SK-N-SH treated with all-trans-retinoic acid at 6 μM for 48 hours (cell line): ENCODE measurements around the gene RNASEH2C.

ENCODE experiments used
- ARNTL ChIP-seq: fragments of 450-650 bp; formaldehyde crosslinking; IDR thresholded peaks from 2 replicates; pipeline ENCODE4 v1.5.0; 2020; ENCODE audit warnings: low read depth, mild to moderate bottlenecking, moderate library complexity, borderline replicate concordance
- BACH2 ChIP-seq: fragments of 250-450 bp; sonication (Bioruptor Pico); IDR thresholded peaks from 2 replicates; pipeline ENCODE4 v1.9.0; 2021; ENCODE audit warnings: mild to moderate bottlenecking, borderline replicate concordance
- CREB5 ChIP-seq: fragments of 250-450 bp; sonication (Bioruptor Pico); IDR thresholded peaks from 2 replicates; pipeline ENCODE4 v1.5.1; 2020; ENCODE audit warnings: low read depth, mild to moderate bottlenecking, moderate library complexity
- CSDC2 ChIP-seq: fragments of 250-450 bp; sonication (Bioruptor Pico); IDR thresholded peaks from 2 replicates; pipeline ENCODE4 v1.5.0; 2020; ENCODE audit warnings: mild to moderate bottlenecking, moderate library complexity
- ESRRG ChIP-seq: fragments of 250-450 bp; sonication (Bioruptor Pico); IDR thresholded peaks from 2 replicates; pipeline ENCODE4 v1.6.1; 2021; ENCODE audit warnings: mild to moderate bottlenecking
- ISL1 ChIP-seq: fragments of 250-450 bp; sonication (Bioruptor Pico); IDR thresholded peaks from 2 replicates; pipeline ENCODE4 v2.1.2; 2022; ENCODE audit warnings: mild to moderate bottlenecking, moderate library complexity
- OSR1 ChIP-seq: fragments of 250-450 bp; sonication (Bioruptor Pico); IDR thresholded peaks from 2 replicates; pipeline ENCODE4 v1.8.0; 2022; ENCODE audit warnings: moderate library complexity, mild to moderate bottlenecking, inconsistent platforms
- PATZ1 ChIP-seq: fragments of 250-450 bp; sonication (Bioruptor Pico); IDR thresholded peaks from 2 replicates; pipeline ENCODE4 v1.8.0; 2020; ENCODE audit warnings: mild to moderate bottlenecking, moderate library complexity, borderline replicate concordance
- PPARA ChIP-seq: fragments of 250-450 bp; sonication (Bioruptor Pico); IDR thresholded peaks from 2 replicates; pipeline ENCODE4 v1.5.0; 2020; ENCODE audit warnings: mild to moderate bottlenecking, borderline replicate concordance
- RARB ChIP-seq: fragments of 250-450 bp; sonication (Bioruptor Pico); IDR thresholded peaks from 2 replicates; pipeline ENCODE4 v1.8.0; 2021; ENCODE audit warnings: mild to moderate bottlenecking, moderate library complexity
- SNAI2 ChIP-seq: fragments of 250-450 bp; sonication (Bioruptor Pico); IDR thresholded peaks from 2 replicates; pipeline ENCODE4 v1.5.0; 2020; ENCODE audit warnings: mild to moderate bottlenecking, moderate library complexity
- TSHZ2 ChIP-seq: fragments of 250-450 bp; sonication (Bioruptor Pico); IDR thresholded peaks from 2 replicates; pipeline ENCODE4 v1.5.0; 2020; ENCODE audit warnings: mild to moderate bottlenecking, moderate library complexity
- ZFP3 ChIP-seq: fragments of 250-450 bp; sonication (Bioruptor Pico); IDR thresholded peaks from 2 replicates; pipeline ENCODE4 v1.5.0; 2020; ENCODE audit warnings: mild to moderate bottlenecking, moderate library complexity
- ZNF565 ChIP-seq: fragments of 450-650 bp; formaldehyde crosslinking; conservative IDR thresholded peaks from 2 replicates; pipeline ENCODE4 v1.5.0; 2020; ENCODE audit warnings: low read depth, mild to moderate bottlenecking, moderate library complexity

- TF ChIP-seq BACH2 (CRISPR knock-in tag): no peak
- no peak for TF ChIP-seq ZNF565 (CRISPR knock-in tag)
- TF ChIP-seq RARB (CRISPR knock-in tag): no peak
- no peak for TF ChIP-seq CREB5
- no peak for TF ChIP-seq SNAI2 (CRISPR knock-in tag)
- TF ChIP-seq TSHZ2: no peak
- TF ChIP-seq ESRRG (CRISPR knock-in tag): no peak
- no peak for TF ChIP-seq ZFP3
- TF ChIP-seq CSDC2: no peak
- no peak for TF ChIP-seq OSR1 (CRISPR knock-in tag)
- TF ChIP-seq PATZ1 (CRISPR knock-in tag): no peak
- no peak for TF ChIP-seq PPARA (CRISPR knock-in tag)
- no peak for TF ChIP-seq ARNTL (CRISPR knock-in tag)
- TF ChIP-seq ISL1 (CRISPR knock-in tag): no peak
Measured at GRCh38 chr11:65739022-65739421, 18.4 kb upstream of the RNASEH2C start.
